ENCODE results near the gene ANKRD13B.

The ANKRD13B gene

GRCh38 chr17:29618272-29619065, 25.5 kb downstream of the ANKRD13B start:
- DNase-seq, result no peak

DNA sequence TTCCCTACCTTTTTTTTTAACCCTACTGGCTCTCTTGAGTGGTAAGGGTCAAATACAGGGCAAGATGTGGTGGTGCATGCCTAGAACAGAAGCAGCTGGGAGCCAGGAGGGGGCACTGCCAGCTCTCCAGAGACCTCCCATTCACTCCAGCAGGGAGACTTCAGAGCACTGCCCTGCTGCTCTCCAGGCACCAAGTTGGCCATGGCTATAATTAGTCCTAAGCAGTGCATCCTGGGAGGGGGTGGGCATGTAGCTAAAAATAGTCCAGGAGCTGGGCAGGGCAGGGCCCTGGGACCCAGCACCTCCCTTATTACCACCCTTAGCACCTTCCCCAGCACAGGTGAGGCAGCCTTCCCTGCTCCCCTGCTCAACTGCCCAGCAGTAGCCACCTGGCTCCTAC, 26.3 kb downstream of the ANKRD13B start:
- no peak for DNase-seq

GRCh38 chr17:29620271-29620670, 27.3 kb downstream of the ANKRD13B start:
- DNase-seq, result peak; percentile 31

GRCh38 chr17:29620779-29621500, 28.0 kb downstream of the ANKRD13B start:
- DNase-seq, result no peak

- no peak for DNase-seq
Measured at GRCh38 chr17:29621751-29622194, 28.8 kb downstream of the ANKRD13B start.

DNA sequence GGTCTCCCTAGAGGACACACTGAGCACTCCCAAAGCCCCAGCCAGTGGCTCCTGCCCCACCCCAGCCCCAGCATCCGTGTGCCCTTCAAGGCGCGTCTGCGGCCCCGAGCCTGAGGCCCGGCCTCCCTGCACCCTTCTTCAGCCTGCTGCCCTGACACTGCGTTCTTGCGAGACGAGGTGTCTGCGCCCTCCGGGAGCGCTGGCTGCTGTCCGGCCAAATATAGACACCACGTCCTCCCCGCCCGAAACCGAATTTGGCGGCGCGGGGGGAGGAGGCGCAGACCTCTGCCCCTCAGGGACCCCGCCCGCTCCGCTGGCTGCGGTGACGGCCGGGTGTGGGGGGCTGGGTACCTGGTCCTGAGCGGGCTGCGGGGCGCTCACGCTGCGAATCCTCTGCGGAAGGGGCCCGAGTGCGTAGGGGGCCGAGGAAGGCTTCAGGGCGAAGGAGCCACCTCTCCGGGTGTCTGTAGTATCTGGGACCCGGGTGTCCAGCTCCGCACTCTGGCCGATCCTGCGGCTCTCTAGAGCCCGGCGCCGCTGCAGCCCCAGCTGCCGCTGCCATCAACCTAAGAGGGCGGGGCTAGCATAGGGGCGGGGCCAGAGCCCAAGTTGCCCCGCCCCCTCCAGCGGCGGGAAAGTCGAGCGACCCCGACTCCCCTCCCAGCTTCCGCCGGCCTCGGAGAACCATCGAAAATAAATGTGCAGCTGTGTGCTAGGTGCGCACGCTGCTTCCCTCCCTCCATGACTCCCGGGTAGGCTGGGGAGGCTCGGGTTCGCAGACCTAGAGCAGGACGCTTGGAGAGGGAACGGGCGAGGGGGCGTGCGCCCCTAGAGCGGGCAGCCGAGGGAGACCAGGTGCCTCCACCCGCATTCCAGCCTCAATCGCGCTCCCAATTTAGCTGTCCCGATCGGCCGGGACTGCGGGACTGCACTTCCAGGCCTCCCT, 29.7 kb downstream of the ANKRD13B start, which contains the start of gene CORO6:
CORO6 (minus strand) TSS at position 576 of the 946 bp plus-strand sequence. CDS start 1,491 bp downstream, outside the sequence.
- no peak for DNase-seq

GRCh38 chr17:29623283-29623647, 30.3 kb downstream of the ANKRD13B start:
- DNase-seq, result no peak

GRCh38 chr17:29624586-29624985, 31.7 kb downstream of the ANKRD13B start:
- no peak for DNase-seq

DNA sequence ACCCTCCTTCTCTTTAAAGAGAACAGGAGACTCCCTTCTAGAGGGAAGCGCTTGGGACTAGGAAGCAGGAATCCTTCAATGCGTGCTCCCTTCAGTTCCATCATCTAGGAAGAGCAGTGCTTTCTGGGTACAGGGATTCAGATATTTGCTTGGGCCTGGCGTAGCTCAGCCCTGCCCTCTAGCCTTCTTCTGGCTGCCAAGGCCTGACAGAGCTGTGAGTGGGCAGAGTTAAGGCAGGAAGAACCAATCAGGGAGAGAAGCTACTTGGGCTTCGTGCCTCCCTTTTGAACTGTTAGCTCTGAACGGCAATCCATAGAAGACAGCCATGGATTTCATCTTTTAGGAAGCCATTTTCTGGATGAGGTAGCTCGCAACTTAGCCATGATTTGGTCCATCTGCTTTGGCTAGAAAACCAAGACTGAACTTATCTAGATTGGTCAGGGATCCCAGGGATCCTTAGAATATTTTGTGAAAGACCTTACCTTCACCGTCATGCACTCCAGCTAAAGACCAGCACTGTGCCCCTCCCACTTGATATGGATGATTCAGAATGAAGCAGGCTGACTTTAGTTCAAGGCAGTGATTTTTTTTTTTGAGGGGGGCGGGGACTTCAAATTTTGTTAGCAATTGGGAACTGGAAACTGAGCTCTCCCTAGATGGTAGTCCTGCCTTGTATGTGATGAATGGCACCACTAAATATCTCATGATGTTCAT, 32.3 kb downstream of the ANKRD13B start:
- no peak for DNase-seq

GRCh38 chr17:29627951-29628350, 35.0 kb downstream of the ANKRD13B start:
- no peak for DNase-seq

- DNase-seq, result no peak
Measured at GRCh38 chr17:29628644-29629043, 35.7 kb downstream of the ANKRD13B start.

GRCh38 chr17:29629839-29630238, 36.9 kb downstream of the ANKRD13B start:
- DNase-seq, result no peak

- DNase-seq, result no peak
Measured at GRCh38 chr17:29630630-29631193, 37.8 kb downstream of the ANKRD13B start.

DNA sequence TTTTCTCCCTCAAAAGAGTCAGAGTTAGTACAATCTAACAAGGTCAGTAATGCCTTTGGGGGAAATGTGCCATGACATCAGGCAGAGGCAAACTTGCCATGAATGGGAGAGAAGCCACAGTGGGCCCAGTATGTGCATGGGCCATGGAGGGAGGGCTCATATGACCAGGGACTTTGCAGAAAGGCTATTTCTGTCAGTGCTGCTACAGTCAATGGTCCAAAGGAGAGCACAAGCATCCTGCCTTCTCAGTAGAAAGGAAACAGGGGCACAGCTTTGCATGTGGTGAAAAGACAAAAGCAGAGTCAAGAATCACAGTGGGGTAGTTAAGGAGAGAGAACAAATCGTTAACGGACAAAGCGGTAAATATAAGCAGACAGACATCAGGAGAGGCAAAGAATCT, 41.0 kb downstream of the ANKRD13B start:
- no peak for DNase-seq

- peak; percentile 13 for DNase-seq
Measured at GRCh38 chr17:29640413-29640812, 47.5 kb downstream of the ANKRD13B start.

- DNase-seq, result no peak
Measured at GRCh38 chr17:29640981-29641642, 48.2 kb downstream of the ANKRD13B start.

DNA sequence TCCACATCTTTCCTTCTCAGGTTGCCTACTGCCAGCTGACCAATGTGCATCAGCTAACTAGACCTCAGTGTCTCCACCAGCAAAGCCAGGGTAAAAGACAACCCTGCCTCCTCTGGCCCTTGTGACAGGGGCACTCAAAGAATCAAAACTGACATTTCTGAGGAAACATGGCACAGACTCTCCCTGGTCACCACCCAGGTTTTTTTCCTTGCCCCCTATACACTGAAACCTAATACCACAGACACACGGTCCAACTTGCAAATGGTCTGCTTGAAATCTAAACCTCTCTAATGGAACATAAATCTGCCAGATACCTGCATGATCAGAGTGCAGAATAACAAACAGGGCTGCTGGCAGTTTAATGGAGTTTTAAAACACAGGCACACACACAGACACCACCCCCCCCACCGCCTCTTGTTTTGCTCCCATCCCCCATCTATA, 49.3 kb downstream of the ANKRD13B start:
- DNase-seq, result no peak

GRCh38 chr17:29643817-29644160, 50.9 kb downstream of the ANKRD13B start:
- DNase-seq, result no peak

GRCh38 chr17:29645515-29646051, 52.7 kb downstream of the ANKRD13B start:
- no peak for DNase-seq

DNA sequence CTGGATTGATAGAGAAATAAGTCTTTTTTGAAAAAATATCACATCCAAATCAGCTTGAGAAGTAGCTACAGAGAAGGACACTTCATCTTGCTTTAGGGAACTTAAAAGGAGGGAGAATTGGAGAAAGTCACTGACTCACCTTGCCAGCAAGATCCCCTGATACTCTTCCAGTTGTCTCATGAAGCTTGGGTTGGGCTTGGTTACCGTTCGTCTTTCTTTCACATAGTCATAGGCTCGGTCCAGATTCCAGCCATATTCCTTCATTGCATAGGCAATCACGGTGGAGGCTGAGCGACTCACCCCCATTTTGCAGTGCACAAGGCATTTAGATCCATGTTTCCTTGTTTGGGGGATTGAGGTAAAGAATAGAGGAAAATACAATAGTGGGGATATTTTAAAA, 55.1 kb downstream of the ANKRD13B start:
- DNase-seq, result no peak

- DNase-seq, result no peak
Measured at GRCh38 chr17:29649359-29649758, 56.4 kb downstream of the ANKRD13B start.
